OCI-LY7 (cell line): Measurements from ENCODE around the gene E2F4.

Source experiments
- CTCF ChIP-seq: fragments of 200-600 bp; sonication (generic); conservative IDR thresholded peaks from 2 replicates; pipeline ENCODE4 v1.5.1; 2014; ENCODE audit warnings: mild to moderate bottlenecking, antibody characterized with exemption, low read length, moderate library complexity, mixed read lengths
- EZH2phosphoT487 ChIP-seq: fragments of 200-600 bp; sonication (generic); IDR thresholded peaks from 2 replicates; pipeline ENCODE4 v1.6.1; 2018; ENCODE audit warnings: low read depth, borderline replicate concordance, mild to moderate bottlenecking, mixed run types, antibody characterized with exemption, low read length, moderate library complexity, mixed read lengths

- TF ChIP-seq CTCF (no peak), EZH2phosphoT487 (no peak)
Measured at GRCh38 chr16:67187175-67187890, 4.6 kb upstream of the E2F4 start.
